GM21737 (cell line): ENCODE data around the gene NUP210L.
A peak's percentile ranks its signal among the peaks of the same experiment; 100 is the strongest.
"Not testable (repeated sequence)": the region's sequence is repeated elsewhere in the genome, so short reads cannot be mapped to it uniquely, and the experiment has no call there.

Experiments used
- ATAC-seq: cut with Tn5 transposase; IDR thresholded peaks from one replicate; pipeline ENCODE4 v1.9.1; 2021; ENCODE audit warnings: mild to moderate bottlenecking, moderate library complexity; ENCODE audit not compliant: unreplicated experiment

NUP210L gene

DNA sequence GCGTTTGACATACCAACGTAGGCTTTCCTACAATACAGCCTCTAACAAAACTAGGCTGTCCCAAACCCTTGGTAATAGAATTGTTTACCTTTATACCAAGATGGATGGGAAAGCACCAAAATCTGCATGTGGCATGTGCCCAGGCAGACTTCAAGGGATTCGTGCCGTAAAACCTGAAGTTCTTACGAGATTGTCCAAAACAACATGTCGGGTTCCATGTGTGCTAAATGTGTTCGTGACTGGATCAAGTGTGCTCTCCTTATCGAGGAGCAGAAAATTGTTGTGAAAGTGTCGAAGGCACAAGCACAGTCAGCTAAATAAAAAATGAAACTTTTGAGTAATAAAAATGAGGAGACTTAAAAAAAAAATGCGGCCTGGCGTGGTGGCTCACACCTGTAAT lies 159.2 kb downstream of the NUP210L start:
- no peak for ATAC-seq

DNA sequence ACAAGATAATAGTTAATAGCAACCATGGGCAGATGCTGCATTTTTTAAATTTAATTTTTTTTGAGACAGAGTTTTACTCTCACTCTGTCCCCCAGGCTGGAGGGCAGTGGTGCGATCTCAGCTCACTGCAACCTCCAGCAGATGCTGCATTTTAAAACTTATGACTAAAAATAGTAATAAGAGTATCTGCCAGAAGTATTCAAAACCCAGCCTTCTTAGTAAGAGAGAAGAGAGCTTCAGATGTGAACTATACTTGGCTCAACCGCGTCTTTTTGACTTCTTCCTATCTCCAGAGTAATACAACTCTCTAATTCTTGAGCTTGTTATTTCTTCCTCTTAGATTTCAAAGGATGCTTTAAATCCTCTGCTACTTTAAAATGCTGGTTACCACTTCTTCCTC lies 159.7 kb downstream of the NUP210L start:
- no peak for ATAC-seq

DNA sequence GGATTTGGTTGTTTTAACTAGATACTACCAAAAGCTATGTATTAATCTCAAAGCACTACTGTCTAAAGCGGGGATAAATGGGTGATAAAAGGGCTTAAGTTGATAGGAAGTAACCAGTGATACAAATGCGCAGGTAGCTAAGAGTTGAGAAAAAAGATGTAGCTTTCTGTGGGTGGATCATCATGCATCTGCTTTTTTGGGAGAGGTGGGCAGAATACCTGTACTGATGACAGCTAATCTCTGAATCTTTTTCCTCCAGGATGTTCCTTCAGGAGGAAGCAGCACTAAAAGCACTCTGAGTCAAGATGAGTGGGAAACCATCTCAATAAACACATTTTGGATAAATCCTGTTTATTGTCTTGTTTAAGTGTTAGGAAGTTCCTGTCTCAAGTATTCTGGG lies 163.1 kb downstream of the NUP210L start:
- ATAC-seq = no peak

DNA sequence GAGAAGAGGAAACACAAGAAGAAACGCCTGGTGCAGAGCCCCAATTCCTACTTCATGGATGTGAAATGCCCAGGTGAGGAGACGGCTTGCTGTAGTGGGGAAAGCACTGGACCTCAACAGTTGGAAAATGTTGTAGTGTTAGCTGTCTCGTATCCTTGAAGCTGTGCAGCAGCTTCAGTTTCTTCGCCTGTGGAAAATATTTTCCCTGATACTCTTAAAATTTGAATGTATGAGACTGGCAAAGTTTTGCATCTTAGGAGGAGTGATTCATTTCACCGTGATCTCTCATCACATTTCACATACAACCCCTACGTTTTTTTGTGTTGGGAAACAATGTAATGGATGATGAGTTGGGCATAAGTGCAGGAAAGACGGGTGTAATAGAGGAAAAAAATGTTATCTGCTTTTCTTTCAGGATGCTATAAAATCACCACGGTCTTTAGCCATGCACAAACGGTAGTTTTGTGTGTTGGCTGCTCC lies 163.7 kb downstream of the NUP210L start:
- ATAC-seq = no peak

DNA sequence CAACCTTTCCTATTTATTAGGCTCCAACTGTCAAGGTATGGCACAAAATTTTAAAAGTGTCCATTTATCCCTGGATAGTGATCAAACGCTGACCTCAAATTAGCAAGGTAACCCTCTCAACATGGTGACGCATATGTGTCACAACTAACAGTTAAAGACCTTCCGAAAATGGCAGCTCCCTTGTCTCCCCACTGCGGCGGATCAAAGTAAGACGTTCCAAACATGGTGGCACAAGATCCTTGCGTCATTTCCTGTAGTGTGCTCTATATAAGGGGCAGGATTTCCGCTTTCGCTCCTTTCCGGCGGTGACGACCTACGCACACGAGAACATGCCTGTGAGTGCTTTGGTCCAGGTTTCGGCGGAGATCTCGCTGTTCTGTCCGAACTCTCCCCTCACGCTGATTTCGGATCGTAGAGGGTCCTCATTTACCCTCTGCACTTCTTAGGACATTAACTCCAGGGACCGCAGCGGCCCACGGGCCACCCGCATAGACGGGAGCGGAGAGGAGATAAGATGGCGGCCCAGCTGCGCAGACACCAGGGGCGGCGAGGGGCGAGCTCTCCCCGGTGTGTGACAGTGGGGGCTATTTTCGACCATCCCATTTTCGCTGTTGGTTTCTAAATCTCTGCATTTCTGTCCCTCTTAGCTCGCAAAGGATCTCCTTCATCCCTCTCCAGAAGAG lies 164.3 kb downstream of the NUP210L start, which contains the start of gene RPS27:
RPS27 (plus strand) TSS at position 295 of the 683 bp plus-strand sequence; CDS start at position 330, 35 bp downstream.
- peak; percentile 77 for ATAC-seq

DNA sequence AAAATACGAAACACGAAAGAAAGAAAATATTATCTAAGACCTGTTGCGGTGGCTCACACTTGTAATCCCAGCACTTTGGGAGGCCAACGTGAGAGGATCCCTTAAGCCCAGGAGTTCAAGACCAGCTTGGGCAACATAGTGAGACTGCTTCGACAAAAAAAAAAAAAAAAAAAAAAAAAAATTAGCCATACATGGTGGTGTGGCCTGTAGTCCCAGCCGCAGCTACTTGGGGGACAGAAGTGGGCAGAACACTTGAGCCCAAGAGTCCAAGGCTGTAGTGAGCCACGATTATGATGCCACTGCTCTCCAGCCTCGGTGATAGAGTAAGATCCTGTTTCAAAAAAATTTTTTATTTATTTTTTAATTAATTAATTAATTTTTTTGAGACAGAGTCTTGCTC lies 167.3 kb downstream of the NUP210L start:
- no peak for ATAC-seq

DNA sequence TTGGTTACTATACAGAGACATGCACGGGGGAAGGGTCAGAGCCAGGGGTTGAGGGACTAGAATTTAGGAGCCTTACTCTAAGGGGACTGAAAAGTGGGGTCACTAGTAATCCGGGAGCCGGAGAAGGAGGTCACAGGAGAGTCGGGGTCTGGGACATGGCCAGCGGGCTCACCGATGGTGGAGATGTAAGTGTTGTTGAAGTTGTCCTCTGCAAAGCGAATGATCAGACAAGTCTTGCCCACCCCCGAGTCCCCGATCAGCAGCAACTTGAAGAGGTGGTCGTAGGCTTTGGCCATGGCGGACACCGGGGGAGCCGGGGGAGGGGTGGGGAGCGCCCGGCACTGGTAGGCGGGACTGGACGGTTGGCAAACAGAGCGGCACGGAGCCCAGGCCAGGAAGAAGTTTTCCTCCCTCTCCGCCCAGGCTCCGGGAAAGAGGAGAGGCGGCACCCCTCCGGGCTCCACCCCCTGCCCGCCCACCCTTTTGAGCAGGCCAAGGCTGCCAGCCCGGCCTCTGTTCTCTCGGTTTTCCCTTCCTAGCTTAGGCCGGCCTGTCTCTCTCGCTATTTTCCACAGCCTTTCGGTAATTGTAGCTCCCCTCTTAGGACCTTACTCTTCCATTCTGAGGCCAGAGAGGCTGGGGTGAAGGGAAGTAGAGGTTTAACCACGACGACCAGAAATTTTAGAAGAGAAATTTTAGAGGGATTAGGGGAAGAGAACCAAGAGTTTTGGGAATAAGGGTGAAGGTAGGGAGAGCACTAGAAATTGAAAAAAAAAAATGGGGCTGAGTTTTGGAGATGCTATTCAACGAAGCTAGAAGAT lies 168.7 kb downstream of the NUP210L start, which contains the start of gene RAB13:
RAB13 (minus strand) TSS at position 399 of the 821 bp plus-strand sequence; CDS start at position 296, 103 bp downstream.
- ATAC-seq = no peak

DNA sequence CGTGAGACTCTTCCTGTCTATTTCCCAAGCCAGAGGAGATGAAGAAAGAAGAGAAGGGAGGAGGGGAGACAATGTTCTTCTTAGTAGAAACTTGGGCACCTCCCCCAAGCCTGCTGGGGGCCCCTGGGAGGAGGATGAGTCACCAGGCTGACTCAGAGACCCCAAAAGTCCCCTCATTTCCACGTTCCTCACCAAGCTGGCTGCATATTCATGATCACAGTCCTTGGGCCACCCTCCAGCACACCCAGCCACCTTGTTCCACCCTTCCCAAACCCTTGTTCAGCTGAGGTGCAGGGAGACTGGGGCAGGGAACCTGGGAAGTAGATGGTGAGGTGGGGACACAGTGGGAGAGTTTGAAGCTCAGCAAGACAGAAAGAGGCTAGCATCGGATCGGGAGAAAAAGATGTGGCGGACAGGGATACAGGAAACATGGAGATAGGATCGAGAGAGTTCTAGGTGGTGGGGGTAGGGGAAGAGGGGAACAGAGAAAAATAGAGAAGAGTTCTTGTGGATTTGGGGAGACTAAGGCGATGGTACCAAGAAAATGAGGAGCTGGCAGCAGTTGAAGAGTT lies 169.4 kb downstream of the NUP210L start:
- no peak for ATAC-seq

DNA sequence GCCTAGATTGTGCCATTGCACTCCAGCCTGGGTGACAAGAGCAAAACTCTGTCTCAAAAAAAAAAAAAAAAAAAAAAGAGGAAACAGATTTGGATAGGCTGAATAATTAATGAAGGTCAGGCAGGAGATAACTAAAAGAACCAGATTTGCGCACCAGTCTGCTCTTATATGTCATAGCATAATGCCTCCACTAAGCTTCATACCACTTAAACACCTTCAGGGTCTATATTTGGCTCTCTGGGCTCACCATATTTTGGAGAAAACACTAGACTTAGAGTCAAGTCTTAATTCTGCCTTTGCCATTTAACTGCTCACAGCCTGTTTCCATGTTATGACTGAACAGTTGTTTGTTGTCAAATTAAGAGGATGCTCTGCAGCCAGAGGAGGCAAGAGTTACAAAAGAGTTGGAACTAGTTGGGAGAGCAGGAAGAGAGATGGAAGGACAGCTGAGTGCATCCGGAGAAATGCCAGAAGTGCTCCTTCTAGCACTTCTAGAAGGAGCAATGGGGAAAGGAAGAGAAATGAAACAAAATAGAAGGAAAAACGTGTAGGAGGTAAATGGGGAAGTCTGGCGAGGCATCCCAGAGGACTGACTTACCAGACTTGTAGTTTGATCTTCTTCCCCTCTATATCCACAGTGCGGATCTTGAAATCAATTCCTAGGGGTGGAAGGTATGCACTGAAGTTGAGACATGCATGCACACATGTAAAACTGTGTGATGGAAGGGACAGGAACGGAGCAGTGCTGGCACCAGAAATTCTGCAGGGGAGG lies 170.6 kb downstream of the NUP210L start:
- ATAC-seq = no peak

DNA sequence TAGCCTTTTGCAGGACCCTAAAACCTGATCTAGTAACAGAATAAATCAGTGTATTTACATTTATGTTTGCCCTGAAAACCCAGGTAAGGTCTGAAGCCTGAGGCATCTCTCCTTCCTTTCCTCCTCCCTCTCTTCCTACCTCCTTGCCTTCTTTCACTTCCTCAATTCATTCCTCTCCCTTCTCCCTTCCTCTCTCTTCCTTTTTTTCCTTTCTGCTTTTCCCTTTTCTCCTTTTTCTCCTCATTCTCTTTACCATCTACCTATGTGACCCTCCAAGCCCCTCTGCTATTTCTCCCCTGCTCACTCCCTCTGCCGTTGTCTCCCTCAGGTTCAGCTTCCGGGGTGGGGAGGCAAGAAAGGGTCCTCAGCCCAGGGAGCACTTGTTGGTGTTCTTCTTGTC lies 173.1 kb downstream of the NUP210L start:
- not testable (repeated sequence) for ATAC-seq

DNA sequence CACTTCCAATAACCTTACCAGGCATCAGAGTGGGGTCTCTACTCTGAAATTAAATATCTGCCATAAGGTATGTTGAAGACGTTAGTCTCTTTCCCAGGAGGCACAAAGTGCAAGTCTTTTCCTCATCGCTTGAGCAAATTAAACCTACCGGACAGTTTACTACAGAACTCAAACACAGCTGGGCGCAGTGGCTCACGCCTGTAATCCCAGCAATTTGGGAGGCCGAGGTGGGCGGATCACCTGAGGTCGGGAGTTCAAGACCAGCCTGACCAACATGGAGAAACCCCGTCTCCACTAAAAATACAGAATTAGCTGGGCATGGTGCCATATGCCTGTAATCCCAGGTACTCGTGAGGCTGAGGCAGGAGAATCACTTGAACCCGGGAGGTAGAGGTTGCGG lies 175.8 kb downstream of the NUP210L start:
- not testable (repeated sequence) for ATAC-seq

DNA sequence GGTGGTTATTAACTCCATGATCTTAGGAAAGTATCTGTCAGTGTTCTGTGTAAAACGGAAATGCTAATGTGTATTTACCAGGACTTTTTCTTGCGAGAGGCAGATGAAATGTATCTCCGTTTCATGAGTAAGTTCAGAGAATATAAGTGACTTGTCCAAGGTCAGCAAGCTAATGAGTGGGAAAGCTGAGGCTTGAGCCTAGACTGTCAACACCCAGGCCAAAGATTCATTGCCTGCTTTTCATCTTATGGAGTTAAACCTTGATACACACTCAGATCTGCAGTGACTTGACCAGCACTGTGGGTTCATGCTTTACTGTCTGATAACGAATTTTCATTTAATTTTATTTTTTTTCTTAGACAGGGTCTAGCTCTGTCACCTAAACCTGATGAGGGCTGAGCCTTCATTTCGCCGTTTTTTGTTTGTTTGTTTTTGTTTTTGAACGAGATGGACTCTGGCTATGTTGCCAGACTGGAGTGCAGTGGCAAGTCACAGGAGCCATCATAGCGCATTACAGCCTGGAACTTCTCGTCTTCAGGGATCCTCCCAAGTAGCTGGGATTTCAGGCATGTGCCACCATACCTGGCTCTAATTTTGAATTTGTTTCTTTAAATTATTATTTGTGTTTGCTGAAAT lies 176.5 kb downstream of the NUP210L start:
- no peak for ATAC-seq

DNA sequence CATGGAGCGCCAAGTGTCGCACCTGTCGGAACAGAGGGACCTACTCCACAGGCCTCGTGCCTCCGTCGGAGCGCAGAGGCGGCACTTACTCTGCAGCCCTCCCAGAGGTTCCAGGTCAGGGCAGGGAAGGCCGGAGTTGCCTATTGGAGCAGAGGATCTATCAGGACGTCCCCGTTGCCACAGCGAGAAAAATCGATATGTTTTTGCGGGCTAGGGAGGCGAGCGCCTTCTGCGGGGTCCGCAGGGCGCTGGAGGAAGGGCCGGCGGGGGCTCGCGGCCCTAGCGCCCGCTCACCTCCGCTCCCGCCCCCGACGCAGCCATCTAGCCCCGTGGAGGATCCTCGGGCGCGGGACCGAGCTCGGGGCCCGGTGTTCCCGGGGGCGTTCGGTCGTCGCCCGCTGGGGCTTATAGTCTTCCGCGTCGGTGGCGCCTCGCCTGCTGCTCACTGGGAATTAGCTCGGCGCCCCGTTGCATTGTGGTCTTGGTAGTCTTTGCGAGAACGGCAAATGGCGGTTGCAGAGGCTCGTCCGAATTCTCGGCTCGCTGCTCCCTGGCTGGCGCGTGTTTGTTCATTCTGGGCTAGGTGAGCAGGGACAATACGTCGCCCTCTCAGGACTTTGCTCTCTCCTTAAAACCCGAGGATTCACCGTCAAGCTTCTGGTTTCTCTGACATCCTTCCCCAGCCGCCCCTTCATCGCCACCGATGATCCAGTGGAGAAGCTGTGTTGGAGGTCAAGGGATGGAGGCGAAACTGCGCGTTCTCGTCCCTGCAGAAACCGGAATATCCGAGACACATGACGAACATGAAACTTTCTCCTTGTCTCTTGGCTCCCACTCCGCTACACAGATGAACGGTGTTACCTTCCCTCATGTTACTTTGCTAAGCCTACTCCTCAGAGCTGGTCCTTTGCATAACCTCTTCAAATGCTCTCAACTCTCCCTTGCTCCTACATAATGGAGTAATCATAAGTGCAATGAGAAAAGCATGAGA lies 177.3 kb downstream of the NUP210L start, which contains the start of gene JTB:
JTB (minus strand) TSS at position 425 of the 991 bp plus-strand sequence; CDS start at position 3, 422 bp downstream.
- ATAC-seq = peak; percentile 69

DNA sequence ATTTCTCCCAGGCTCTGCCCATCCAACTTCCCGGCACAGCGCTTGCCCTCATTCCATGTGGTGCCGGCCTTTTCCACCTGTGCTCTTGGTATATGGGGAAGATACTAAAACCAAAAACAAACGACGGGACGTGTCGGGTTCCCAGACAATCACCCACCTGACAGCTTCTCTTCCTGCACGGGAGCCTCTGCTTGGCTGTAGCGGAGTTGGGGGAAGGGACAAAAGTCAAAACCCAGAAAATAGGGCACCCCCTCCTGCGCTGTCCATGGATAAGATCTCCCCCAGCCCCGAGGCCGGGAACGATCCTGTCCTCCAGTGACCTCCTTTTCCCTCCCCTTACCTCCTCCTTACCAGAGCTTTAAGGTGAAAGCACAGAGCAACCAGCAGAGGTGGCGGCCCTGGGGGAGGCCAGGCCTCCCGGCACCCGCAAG lies 178.0 kb downstream of the NUP210L start:
- ATAC-seq = no peak

DNA sequence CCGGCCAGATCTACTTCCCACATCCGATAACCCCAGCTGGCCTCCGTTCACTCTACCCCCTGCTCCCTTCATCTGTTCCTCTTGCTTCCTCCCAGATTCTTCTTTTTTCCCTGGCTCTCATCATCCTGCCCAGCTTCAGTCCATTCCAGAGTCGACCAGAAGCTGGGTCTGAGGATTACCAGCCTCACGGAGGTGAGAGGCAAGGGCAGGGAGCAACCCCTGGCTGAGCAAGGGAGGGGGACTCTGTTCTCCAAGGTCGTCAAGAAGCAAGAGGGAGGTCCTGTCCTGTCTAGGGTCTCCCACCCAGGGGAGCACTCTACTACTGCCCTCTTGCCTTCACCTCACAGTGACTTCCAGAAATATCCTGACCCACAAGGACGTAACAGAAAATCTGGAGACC lies 181.3 kb downstream of the NUP210L start:
- ATAC-seq = no peak

DNA sequence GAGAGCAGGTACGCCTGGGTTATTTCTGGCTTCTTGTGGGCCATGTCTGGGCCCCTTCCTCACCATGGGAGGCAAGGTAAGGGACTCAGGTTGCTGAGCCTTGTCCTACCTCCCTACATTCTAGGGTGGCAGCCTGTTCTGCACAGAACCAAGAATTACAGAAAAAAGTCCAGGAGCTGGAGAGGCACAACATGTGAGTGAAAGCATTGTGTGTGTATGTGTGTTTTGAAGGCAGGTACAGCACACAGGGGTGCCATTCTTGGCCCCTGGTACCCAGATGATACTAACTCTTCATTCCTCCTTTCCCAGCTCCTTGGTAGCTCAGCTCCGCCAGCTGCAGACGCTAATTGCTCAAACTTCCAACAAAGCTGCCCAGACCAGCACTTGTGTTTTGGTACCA lies 181.8 kb downstream of the NUP210L start:
- no peak for ATAC-seq

DNA sequence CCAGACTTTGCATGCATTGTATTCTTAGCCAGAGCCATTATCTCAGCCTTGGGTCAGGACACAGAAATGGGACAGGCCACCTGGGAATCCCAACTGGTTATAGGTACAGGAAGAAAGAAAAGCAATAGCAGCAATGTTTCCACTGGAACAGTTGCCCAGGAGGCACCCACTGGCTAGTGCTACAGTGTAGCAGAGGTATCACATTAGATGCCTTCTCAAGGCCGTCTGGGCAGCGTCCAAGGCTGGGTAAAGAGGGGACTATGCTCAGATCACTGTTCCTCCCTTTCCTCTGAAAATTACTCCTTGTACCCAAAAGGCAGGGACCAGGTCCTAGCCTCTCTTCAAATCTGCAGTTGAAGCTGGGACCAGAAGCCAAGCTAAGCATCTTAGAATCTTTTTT lies 184.5 kb downstream of the NUP210L start:
- no peak for ATAC-seq

DNA sequence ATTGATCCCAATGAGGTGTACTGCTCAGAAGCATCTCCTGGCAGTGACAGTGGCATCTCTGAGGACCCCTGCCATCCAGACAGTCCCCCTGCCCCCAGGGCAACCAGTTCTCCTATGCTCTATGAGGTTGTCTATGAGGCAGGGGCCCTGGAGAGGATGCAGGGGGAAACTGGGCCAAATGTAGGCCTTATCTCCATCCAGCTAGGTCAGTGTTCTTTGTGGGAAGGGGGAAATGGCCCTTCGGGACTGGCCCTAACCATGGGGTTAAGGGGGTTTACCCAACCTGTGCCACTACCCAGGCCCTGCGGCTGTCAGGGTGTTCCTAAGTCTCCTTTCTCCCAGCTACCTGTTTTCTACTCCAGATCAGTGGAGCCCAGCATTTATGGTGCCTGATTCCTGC lies 185.9 kb downstream of the NUP210L start:
- no peak for ATAC-seq

DNA sequence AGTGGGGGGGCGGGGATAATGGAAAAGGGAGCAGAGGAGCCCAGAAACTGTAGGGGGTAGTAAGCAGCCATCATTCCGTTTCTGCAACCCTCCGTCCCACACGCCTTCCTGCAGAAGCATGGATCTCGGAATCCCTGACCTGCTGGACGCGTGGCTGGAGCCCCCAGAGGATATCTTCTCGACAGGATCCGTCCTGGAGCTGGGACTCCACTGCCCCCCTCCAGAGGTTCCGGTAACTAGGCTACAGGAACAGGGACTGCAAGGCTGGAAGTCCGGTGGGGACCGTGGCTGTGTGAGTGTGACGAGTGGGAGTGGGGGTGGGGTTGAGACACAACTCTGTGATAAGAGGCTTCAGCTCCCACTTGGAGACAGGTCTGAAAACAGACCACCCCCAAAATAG lies 186.5 kb downstream of the NUP210L start:
- ATAC-seq = no peak
